OCI-LY7 (cell line): ENCODE results near the gene SPATA32. TPM values are rescaled to one million over a fixed set of nuclear protein-coding genes. Genes with fewer than 3 reads are reported as not detected.
A peak's percentile ranks its signal among the peaks of the same experiment; 100 is the strongest.

Source experiments
- BruUV-seq: library from RNA; stranded (reverse); fragments of 400-500 nt; replicated peaks from 2 replicates; lab custom pipeline; 2021; lab: Mats Ljungman, UMichigan
- CTCF ChIA-PET: fragments of 300-600 bp; sonication (Branson Sonifier 250); formaldehyde crosslinking; loops from one replicate; lab custom pipeline; 2022; ENCODE audit warnings: antibody characterized with exemption; ENCODE audit not compliant: unreplicated experiment; lab: Charles Lee
- POLR2A ChIA-PET: fragments of 300-600 bp; sonication (Branson Sonifier 250); formaldehyde crosslinking; loops from one replicate; lab custom pipeline; 2022; ENCODE audit warnings: antibody characterized with exemption; lab: Charles Lee
- DNase-seq: peaks from one replicate; pipeline ENCODE4 v3.0.0-alpha.2; 2015; ENCODE audit warnings: low spot score
- H2AFZ ChIP-seq: fragments of 200-600 bp; sonication (generic), shearing (Covaris generic); 2 replicates; pipeline ENCODE4 v1.6.1; 2014; ENCODE audit warnings: mild to moderate bottlenecking, antibody characterized with exemption, low read length, moderate library complexity
- H3K27ac ChIP-seq: fragments of 200-600 bp; sonication (generic); 2 replicates; pipeline ENCODE4 v1.5.1; 2014; ENCODE audit warnings: mixed run types, low read depth, mild to moderate bottlenecking, moderate library complexity, low read length, inconsistent platforms; ENCODE audit not compliant: poor library complexity, severe bottlenecking
- H3K36me3 ChIP-seq: fragments of 200-600 bp; sonication (generic); 2 replicates; pipeline ENCODE4 v1.6.1; 2014; ENCODE audit warnings: mild to moderate bottlenecking, antibody characterized with exemption, low read length, moderate library complexity, mixed read lengths; ENCODE audit not compliant: insufficient read depth
- H3K4me1 ChIP-seq: fragments of 200-600 bp; sonication (generic); 2 replicates; pipeline ENCODE4 v1.5.1; 2014; ENCODE audit warnings: mild to moderate bottlenecking, low read length; ENCODE audit not compliant: insufficient read depth, poor library complexity, severe bottlenecking
- H3K4me2 ChIP-seq: fragments of 200-600 bp; sonication (generic); 2 replicates; pipeline ENCODE4 v1.6.1; 2014; ENCODE audit warnings: mild to moderate bottlenecking, low read length
- H3K4me3 ChIP-seq: fragments of 200-600 bp; sonication (generic); 2 replicates; pipeline ENCODE4 v1.5.1; 2014; ENCODE audit warnings: mild to moderate bottlenecking, low read depth, low read length; ENCODE audit not compliant: poor library complexity, severe bottlenecking
- H3K79me2 ChIP-seq: fragments of 200-600 bp; sonication (generic); 2 replicates; pipeline ENCODE4 v1.6.1; 2016; ENCODE audit warnings: low read depth, mild to moderate bottlenecking, low read length, moderate library complexity, mixed read lengths; ENCODE audit not compliant: insufficient read depth
- H3K9me2 ChIP-seq: fragments of 200-600 bp; sonication (generic); 2 replicates; pipeline ENCODE4 v1.6.1; 2016; ENCODE audit warnings: mild to moderate bottlenecking, low read length, mixed read lengths; ENCODE audit not compliant: insufficient read depth
- H3K9me3 ChIP-seq: fragments of 200-600 bp; sonication (generic); 2 replicates; pipeline ENCODE4 v1.6.1; 2014; ENCODE audit warnings: mild to moderate bottlenecking, mixed run types, low read length, mixed read lengths
- H4K20me1 ChIP-seq: fragments of 200-600 bp; sonication (generic); 2 replicates; pipeline ENCODE4 v1.6.1; 2014; ENCODE audit warnings: mild to moderate bottlenecking, antibody characterized with exemption, low read length, moderate library complexity, mixed read lengths; ENCODE audit not compliant: insufficient read depth
- EZH2phosphoT487 ChIP-seq: fragments of 200-600 bp; sonication (generic); IDR thresholded peaks from 2 replicates; pipeline ENCODE4 v1.6.1; 2018; ENCODE audit warnings: low read depth, borderline replicate concordance, mild to moderate bottlenecking, mixed run types, antibody characterized with exemption, low read length, moderate library complexity, mixed read lengths
- intact Hi-C: fragments of 100-400 bp; cut with micrococcal nuclease; formaldehyde crosslinking; loops from one replicate; pipeline ENCODE4 v1.10.0; 2022; ENCODE audit not compliant: unreplicated experiment
- total RNA-seq, 2 experiments: library from RNA; depleted of rRNA in 1 of 2; stranded (reverse); fragments of >200 nt in 1 of 2; shearing (Covaris generic) in 1 of 2; gene quantifications; 2 replicates each; pipeline ENCODE4 v1.2.3, GENCODE V29; 2014 to 2022
- TF ChIP-seq, protein P1 (sequence below): fragments of 200-600 bp; sonication (generic); conservative IDR thresholded peaks from 2 replicates; pipeline ENCODE4 v1.5.1; 2014; ENCODE audit warnings: mild to moderate bottlenecking, antibody characterized with exemption, low read length, moderate library complexity, mixed read lengths

Gene SPATA32
- total RNA-seq, 2 experiments from 2014 or later, result not detected

GRCh38 chr17:45246861-45247428 lies 14.9 kb downstream of the SPATA32 start:
- DNase-seq, result peak; percentile 50
- POLR2A ChIA-PET, result interaction anchor here (0.6 to 1.1 kb wide), 2 partner anchors 21 to 171 kb away, joined by 3 read pairs; no protein-coding TSS in a partner anchor
- Histone ChIP-seq H3K4me3 (peak overlapping the region; percentile 91), H3K79me2 (peaks cover 5% of the 10 kb centered on the region; the same call in 1 of the 2 replicates), H3K4me1 (peaks cover 21% of the 10 kb centered on the region), H3K36me3 (peaks cover 69% of the 10 kb centered on the region), H2AFZ (peak overlapping the region; percentile 65; the same call in 1 of the 2 replicates), H3K9me3 (no peaks in the 10 kb centered on the region), H3K9me2 (no peaks in the 10 kb centered on the region), H4K20me1 (no peaks in the 10 kb centered on the region), H3K4me2 (peak overlapping the region; percentile 87), H3K27ac (peak overlapping the region; percentile 80)
- TF ChIP-seq, protein P1, sequence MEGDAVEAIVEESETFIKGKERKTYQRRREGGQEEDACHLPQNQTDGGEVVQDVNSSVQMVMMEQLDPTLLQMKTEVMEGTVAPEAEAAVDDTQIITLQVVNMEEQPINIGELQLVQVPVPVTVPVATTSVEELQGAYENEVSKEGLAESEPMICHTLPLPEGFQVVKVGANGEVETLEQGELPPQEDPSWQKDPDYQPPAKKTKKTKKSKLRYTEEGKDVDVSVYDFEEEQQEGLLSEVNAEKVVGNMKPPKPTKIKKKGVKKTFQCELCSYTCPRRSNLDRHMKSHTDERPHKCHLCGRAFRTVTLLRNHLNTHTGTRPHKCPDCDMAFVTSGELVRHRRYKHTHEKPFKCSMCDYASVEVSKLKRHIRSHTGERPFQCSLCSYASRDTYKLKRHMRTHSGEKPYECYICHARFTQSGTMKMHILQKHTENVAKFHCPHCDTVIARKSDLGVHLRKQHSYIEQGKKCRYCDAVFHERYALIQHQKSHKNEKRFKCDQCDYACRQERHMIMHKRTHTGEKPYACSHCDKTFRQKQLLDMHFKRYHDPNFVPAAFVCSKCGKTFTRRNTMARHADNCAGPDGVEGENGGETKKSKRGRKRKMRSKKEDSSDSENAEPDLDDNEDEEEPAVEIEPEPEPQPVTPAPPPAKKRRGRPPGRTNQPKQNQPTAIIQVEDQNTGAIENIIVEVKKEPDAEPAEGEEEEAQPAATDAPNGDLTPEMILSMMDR, result peak; percentile 80
- TF ChIP-seq EZH2phosphoT487, result no peak
- CTCF ChIA-PET, result interaction anchor here (0.6 kb wide), 1 partner anchor 198 kb away, joined by 4 read pairs; no protein-coding TSS in a partner anchor
- intact Hi-C loops, result loop anchor here (1.0 to 2.0 kb wide), 2 partner anchors 20 to 138 kb away; no protein-coding TSS in a partner anchor
- no TSS peak for BruUV-seq

DNA sequence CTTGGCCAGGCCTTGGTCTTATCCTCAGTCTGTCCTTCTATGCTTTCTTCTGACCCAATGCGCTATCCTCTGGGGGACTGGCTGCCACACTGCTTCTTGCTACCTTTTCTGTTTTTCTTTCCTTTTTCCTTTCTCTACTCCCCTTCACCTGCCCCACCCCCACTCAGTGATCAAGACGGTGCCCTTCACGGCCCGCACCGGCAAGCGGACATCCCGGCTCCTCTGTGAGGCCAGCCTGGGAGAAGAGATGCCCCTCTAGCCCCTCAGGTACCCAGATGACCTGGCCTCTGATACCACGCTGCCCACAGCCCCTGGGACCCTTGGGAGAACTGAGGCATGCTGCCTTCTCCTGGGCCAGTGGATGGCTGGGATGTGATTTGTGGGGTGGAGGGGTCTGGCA lies 15.6 kb downstream of the SPATA32 start:
- Histone ChIP-seq H3K9me3 (no peaks in the 10 kb centered on the region), H3K27ac (no peak overlapping the region), H3K79me2 (peaks cover 5% of the 10 kb centered on the region; the same call in 1 of the 2 replicates), H4K20me1 (no peaks in the 10 kb centered on the region), H3K4me1 (peaks cover 21% of the 10 kb centered on the region), H3K9me2 (no peaks in the 10 kb centered on the region), H3K4me2 (peak overlapping the region; percentile 87), H3K4me3 (peak overlapping the region; percentile 91), H3K36me3 (peaks cover 70% of the 10 kb centered on the region), H2AFZ (no peak overlapping the region)
- DNase-seq, result no peak
- no peak for TF ChIP-seq EZH2phosphoT487
- ChIA-PET POLR2A (interaction anchor here (0.6 kb wide), 1 partner anchor 170 kb away, joined by 3 read pairs; no protein-coding TSS in a partner anchor), CTCF (no interaction called here)
- no TSS peak for BruUV-seq
- intact Hi-C loops, result loop anchor here (2.0 kb wide), 1 partner anchor 20 kb away; no protein-coding TSS in a partner anchor

DNA sequence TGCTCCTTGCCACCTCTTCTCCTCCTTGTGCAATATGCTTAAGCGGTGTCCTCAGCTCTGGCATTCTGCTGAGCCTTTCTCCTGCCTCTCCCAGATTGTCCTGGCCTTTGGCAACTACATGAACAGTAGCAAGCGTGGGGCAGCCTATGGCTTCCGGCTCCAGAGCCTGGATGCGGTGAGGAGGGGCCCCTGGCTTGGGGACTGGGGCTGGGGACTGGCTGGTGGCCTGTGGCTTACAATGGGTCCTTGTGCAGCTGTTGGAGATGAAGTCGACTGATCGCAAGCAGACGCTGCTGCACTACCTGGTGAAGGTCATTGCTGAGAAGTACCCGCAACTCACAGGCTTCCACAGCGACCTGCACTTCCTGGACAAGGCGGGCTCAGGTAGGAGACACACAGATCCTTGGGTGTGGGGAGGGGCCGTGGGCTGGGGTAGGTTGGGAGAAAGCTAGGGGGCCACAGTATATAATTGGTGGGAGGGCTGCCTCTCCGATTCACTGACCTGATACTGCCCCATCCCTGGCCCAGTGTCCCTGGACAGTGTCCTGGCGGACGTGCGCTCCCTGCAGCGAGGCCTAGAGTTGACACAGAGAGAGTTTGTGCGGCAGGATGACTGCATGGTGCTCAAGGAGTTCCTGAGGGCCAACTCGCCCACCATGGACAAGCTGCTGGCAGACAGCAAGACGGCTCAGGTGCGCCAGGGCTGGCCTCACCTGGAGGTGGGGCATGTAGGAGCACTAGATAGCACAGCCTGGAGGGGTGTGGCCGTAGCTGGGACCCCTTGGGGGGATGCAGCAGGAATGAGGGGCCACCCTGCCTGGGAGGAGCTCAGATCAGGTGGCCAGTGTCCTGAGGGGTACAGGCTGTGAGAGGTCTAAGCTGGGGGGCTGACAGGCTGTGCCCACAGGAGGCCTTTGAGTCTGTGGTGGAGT lies 16.9 kb downstream of the SPATA32 start:
- no peak for DNase-seq
- Histone ChIP-seq H3K9me2 (no peaks in the 10 kb centered on the region), H3K27ac (no peak overlapping the region), H2AFZ (no peak overlapping the region), H4K20me1 (no peaks in the 10 kb centered on the region), H3K4me1 (peaks cover 21% of the 10 kb centered on the region), H3K4me2 (no peak overlapping the region), H3K4me3 (no peak overlapping the region), H3K36me3 (peaks cover 68% of the 10 kb centered on the region), H3K79me2 (peaks cover 5% of the 10 kb centered on the region; the same call in 1 of the 2 replicates), H3K9me3 (no peaks in the 10 kb centered on the region)
- no TSS peak for BruUV-seq
- CTCF ChIA-PET, result interaction anchor here (0.6 kb wide), 1 partner anchor 12 kb away, joined by 3 read pairs; no protein-coding TSS in a partner anchor
- TF ChIP-seq, protein P1, result no peak
- TF ChIP-seq EZH2phosphoT487, result no peak
- intact Hi-C loops, result no loop called here
- POLR2A ChIA-PET, result no interaction called here
